SK-N-SH (cell line): ENCODE results near the gene INPP5E. TPM values are rescaled to one million over a fixed set of nuclear protein-coding genes. Genes with fewer than 3 reads are reported as not detected.

ENCODE experiments used
- CTCF ChIA-PET: fragments of 300-600, 350-600 bp; formaldehyde crosslinking; extraction: SDS; loops from one replicate; lab custom pipeline; 2021; lab: Yijun Ruan, JAX
- POLR2A ChIA-PET: fragments of 350-600 bp; sonication (Branson Sonifier 250); formaldehyde crosslinking; extraction: SDS; loops from one replicate; lab custom pipeline; 2020; ENCODE audit warnings: antibody characterized with exemption, inconsistent platforms; lab: Yijun Ruan, JAX
- DNase-seq: peaks from one replicate; pipeline ENCODE4 v3.0.0; 2012
- H2AFZ ChIP-seq: fragments of 200-600 bp; sonication (generic); 2 replicates; pipeline ENCODE4 v1.8.1; 2016; ENCODE audit warnings: antibody characterized with exemption, mild to moderate bottlenecking, low read depth
- H3F3A ChIP-seq: fragments of 200-600 bp; sonication (generic); replicated peaks from 2 replicates; pipeline ENCODE3; 2016; ENCODE audit warnings: antibody characterized with exemption, mild to moderate bottlenecking; ENCODE audit not compliant: insufficient read depth
- H3K27ac ChIP-seq, 2 experiments: fragments of 200-500 bp in 1 of 2; fragments of 200-600 bp in 1 of 2; sonication (Bioruptor generic) in 1 of 2; sonication (generic), shearing (Covaris generic) in 1 of 2; 2 replicates each; pipeline versions ENCODE4 v1.5.1 to v1.6.1; 2014 to 2016; ENCODE audit warnings: low read depth in 2 of 2, inconsistent platforms in 1 of 2, low read length in 1 of 2, mild to moderate bottlenecking in 1 of 2, mixed read lengths in 1 of 2
- H3K27me3 ChIP-seq: fragments of 200-600 bp; sonication (generic), shearing (Covaris generic); 2 replicates; pipeline ENCODE4 v1.6.1; 2016; ENCODE audit warnings: mixed run types; ENCODE audit not compliant: insufficient read depth
- H3K36me3 ChIP-seq, 2 experiments: fragments of 200-500 bp in 1 of 2; fragments of 200-600 bp in 1 of 2; sonication (Bioruptor generic) in 1 of 2; sonication (generic) in 1 of 2; replicated peaks in 1 of 2; 2 replicates each; pipeline versions ENCODE3 to v1.5.1; 2014 to 2016; ENCODE audit warnings: low read length in 1 of 2, mild to moderate bottlenecking in 1 of 2; ENCODE audit not compliant: insufficient read depth in 2 of 2, control insufficient read depth in 1 of 2
- H3K4me1 ChIP-seq, 2 experiments: fragments of 200-500 bp in 1 of 2; fragments of 200-600 bp in 1 of 2; sonication (Bioruptor generic) in 1 of 2; sonication (generic), shearing (Covaris generic) in 1 of 2; 2 replicates each; pipeline versions ENCODE4 v1.5.1 to v1.6.1; 2014 to 2016; ENCODE audit warnings: low read depth in 1 of 2, low read length in 1 of 2, mixed run types in 1 of 2; ENCODE audit not compliant: insufficient read depth in 2 of 2, control insufficient read depth in 1 of 2
- H3K4me2 ChIP-seq: fragments of 200-600 bp; sonication (generic), shearing (Covaris generic); 2 replicates; pipeline ENCODE4 v1.6.1; 2017; ENCODE audit warnings: mixed run types
- H3K4me3 ChIP-seq, 2 experiments: fragments of 200-500 bp in 1 of 2; fragments of 200-600 bp in 1 of 2; sonication (Bioruptor generic) in 1 of 2; sonication (generic), shearing (Covaris generic) in 1 of 2; 2 replicates each; pipeline versions ENCODE4 v1.5.1 to v1.8.1; 2014 to 2016; ENCODE audit warnings: low read depth in 2 of 2, inconsistent platforms in 1 of 2, low read length in 1 of 2, mild to moderate bottlenecking in 1 of 2, mixed read lengths in 1 of 2, moderate library complexity in 1 of 2
- H3K79me2 ChIP-seq: fragments of 200-600 bp; sonication (generic); 2 replicates; pipeline ENCODE4 v1.8.1; 2017; ENCODE audit warnings: mild to moderate bottlenecking; ENCODE audit not compliant: insufficient read depth
- H3K9ac ChIP-seq: fragments of 200-600 bp; sonication (generic); 2 replicates; pipeline ENCODE4 v1.6.1; 2017; ENCODE audit warnings: mixed run types
- H3K9me2 ChIP-seq: fragments of 200-600 bp; sonication (generic); 2 replicates; pipeline ENCODE4 v1.6.1; 2017; ENCODE audit warnings: mixed run types
- H3K9me3 ChIP-seq: fragments of 200-600 bp; sonication (generic); 2 replicates; pipeline ENCODE4 v1.6.1; 2017; ENCODE audit warnings: mixed run types, mild to moderate bottlenecking, moderate library complexity
- H4K20me1 ChIP-seq: fragments of 200-600 bp; sonication (generic); 2 replicates; pipeline ENCODE4 v1.6.1; 2017; ENCODE audit warnings: mild to moderate bottlenecking, mixed run types; ENCODE audit not compliant: insufficient read depth
- CHD2 ChIP-seq: fragments of 150-350 bp; IDR thresholded peaks from 2 replicates; pipeline ENCODE4 v1.6.1; 2018; ENCODE audit warnings: low read length; ENCODE audit not compliant: partially characterized antibody
- EP300 ChIP-seq, 2 experiments: IDR thresholded peaks; 2 replicates each; pipeline versions ENCODE4 v1.4.0 to v1.6.1; 2012; ENCODE audit warnings: borderline replicate concordance in 1 of 2, low read depth in 1 of 2, low read length in 1 of 2
- EZH2phosphoT487 ChIP-seq: fragments of 200-600 bp; sonication (generic); IDR thresholded peaks from 2 replicates; pipeline ENCODE4 v1.6.1; 2017; ENCODE audit warnings: low read depth, mixed run types, mild to moderate bottlenecking, antibody characterized with exemption, moderate library complexity, borderline replicate concordance
- FOXM1 ChIP-seq: IDR thresholded peaks from 2 replicates; pipeline ENCODE4 v1.4.0; 2012; ENCODE audit warnings: low read depth, mild to moderate bottlenecking
- GATA2 ChIP-seq: sonication (generic); formaldehyde crosslinking; IDR thresholded peaks from 2 replicates; pipeline ENCODE4 v1.5.0; 2020; ENCODE audit warnings: mild to moderate bottlenecking, missing genetic modification reagents
- MXI1 ChIP-seq: IDR thresholded peaks from 2 replicates; pipeline ENCODE4 v1.6.1; 2012; ENCODE audit warnings: mild to moderate bottlenecking, low read depth, low read length, improper control_type of control experiment
- NFIC ChIP-seq: IDR thresholded peaks from 2 replicates; pipeline ENCODE4 v1.4.0; 2012; ENCODE audit warnings: borderline replicate concordance
- NRF1 ChIP-seq: IDR thresholded peaks from 2 replicates; pipeline ENCODE4 v1.6.1; 2012; ENCODE audit warnings: low read depth, mild to moderate bottlenecking, low read length
- RCOR1 ChIP-seq: fragments of 150-350 bp; IDR thresholded peaks from 2 replicates; pipeline ENCODE4 v1.6.1; 2017; ENCODE audit warnings: antibody characterized with exemption, low read length
- SIN3A ChIP-seq: IDR thresholded peaks from 2 replicates; pipeline ENCODE4 v1.6.1; 2012; ENCODE audit warnings: low read depth, mild to moderate bottlenecking, low read length, moderate library complexity, borderline replicate concordance
- SMC3 ChIP-seq: IDR thresholded peaks from 2 replicates; pipeline ENCODE4 v1.6.1; 2012; ENCODE audit warnings: low read depth, low read length, improper control_type of control experiment
- WGBS: methylation state at CpG from one replicate; pipeline ENCODE4 v1.1.6; 2017; ENCODE audit warnings: low lambda C conversion rate; 5-methylcytosine and 5-hydroxymethylcytosine counted together
- polyA plus RNA-seq, 3 experiments: library from polyadenylated mRNA; depleted of rRNA; stranded (reverse); fragments of >200 nt; gene quantifications; 2 replicates each; pipeline ENCODE4 v1.2.3, GENCODE V29; 2012
- TF ChIP-seq, protein P1 (sequence below): IDR thresholded peaks from 2 replicates; pipeline ENCODE4 v1.6.1; 2012; ENCODE audit warnings: mild to moderate bottlenecking, low read depth, low read length, moderate library complexity
- TF ChIP-seq, protein P2 (sequence below): IDR thresholded peaks from 2 replicates; pipeline ENCODE4 v1.4.0; 2012; ENCODE audit warnings: low read depth
- TF ChIP-seq, protein P3 (sequence below): fragments of 150-350 bp; IDR thresholded peaks from 2 replicates; pipeline ENCODE4 v1.6.1; 2016; ENCODE audit warnings: mild to moderate bottlenecking, low read depth, low read length
- TF ChIP-seq, protein P4 (sequence below): fragments of 150-350 bp; IDR thresholded peaks from 2 replicates; pipeline ENCODE4 v1.6.1; 2017; ENCODE audit warnings: antibody characterized with exemption, low read length, low read depth, borderline replicate concordance
- TF ChIP-seq, protein P5 (sequence below): fragments of 200-600 bp; sonication (generic); IDR thresholded peaks from 2 replicates; pipeline ENCODE4 v1.6.1; 2017; ENCODE audit warnings: antibody characterized with exemption, mild to moderate bottlenecking, moderate library complexity

The INPP5E gene
- polyA plus RNA-seq, 1 of the 3 experiments (the other 2 are of a cell fraction) = 12.8 TPM

DNA sequence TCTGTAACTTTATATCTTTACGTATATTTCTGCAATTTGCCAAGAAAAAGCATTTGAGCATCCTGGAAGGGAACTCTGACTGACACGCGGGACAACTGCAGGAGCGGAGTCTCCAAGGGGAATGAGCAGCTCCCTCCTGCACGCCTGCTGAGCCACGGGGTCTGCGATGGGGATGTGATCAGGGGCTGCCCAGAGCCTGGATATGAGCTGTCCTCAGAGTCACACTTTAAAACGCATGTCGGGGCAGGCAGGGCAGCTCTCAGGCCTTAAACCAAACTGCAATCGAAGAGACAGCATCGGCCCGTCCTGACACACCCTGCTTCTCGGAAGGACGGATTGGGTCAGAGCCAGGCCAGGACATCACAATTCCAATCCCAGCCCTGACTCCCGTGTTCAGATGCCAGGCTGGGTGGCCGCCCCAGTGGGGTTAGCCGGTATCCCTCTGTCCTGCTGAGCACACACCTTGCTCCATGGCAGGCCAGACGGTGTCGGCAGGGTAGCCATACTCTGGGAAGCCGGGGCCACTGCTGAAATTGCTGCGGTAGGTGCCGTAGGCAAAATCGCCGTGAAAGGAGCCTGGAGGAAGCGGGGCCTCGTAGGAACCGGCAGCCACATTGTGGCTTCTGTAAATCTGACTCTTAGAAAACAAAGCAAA lies 26.0 kb upstream of the INPP5E start (continued):
- TF ChIP-seq NRF1 = no peak

DNA sequence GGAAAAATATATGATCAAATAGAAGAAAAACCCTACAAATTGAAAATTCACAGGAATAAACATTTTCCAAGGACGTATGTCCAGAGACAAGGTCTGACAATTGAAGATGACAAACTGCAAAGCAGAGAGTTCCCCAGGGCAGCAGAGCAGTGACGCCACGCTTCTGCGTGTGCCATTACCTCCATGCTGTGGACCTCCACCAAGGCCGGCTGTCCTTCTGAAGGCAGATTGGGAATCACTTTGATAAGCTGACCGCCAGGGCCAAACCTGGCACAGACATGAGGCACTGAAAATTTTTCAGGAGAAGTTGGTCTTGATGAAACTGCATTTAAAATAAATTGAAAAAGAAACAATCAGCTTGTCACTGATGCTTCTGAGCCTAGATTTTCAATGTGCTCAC lies 24.6 kb upstream of the INPP5E start:
- CTCF ChIA-PET = no interaction called here
- Histone ChIP-seq H3K79me2 (peaks cover 51% of the 10 kb centered on the region), H4K20me1 (peaks cover 18% of the 10 kb centered on the region)

DNA sequence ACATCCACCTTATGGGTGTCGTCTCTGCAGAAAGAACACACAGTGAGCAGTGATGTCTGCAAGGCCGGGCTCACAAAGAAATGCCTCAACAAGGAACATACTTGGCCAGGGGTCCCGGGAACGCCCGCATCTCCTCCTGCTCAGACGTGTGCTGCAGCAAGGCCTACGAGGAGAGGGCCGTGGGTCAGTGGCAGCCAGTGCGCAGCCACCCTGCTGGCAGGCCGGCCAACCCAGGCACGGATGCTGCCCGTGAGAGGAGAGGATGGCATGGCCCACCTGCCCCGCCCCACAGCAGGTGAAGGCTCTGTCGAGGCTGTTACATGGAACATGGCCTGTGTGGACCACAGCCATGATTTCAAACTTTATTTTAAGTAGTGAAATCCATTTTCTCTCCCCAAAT lies 23.9 kb upstream of the INPP5E start:
- H3K4me1 ChIP-seq = no peaks in the 10 kb centered on the region
- H3K9ac ChIP-seq = no peak overlapping the region
- no peak overlapping the region for H2AFZ ChIP-seq
- no peaks in the 10 kb centered on the region for H3K9me3 ChIP-seq
- peaks cover 11% of the 10 kb centered on the region for H4K20me1 ChIP-seq
- DNase-seq = no peak
- peaks cover 44% of the 10 kb centered on the region for H3K79me2 ChIP-seq
- H3K9me2 ChIP-seq = no peaks in the 10 kb centered on the region
- no peak overlapping the region for H3K4me2 ChIP-seq
- H3K36me3 ChIP-seq = peaks cover 56 to 84% of the 10 kb centered on the region in 2 experiments
- H3F3A ChIP-seq = no peaks in the 10 kb centered on the region
- 98% methylated on average over 7 of the region's 14 CpGs for WGBS
- H3K4me3 ChIP-seq = no peak overlapping the region
- H3K27me3 ChIP-seq = no peaks in the 10 kb centered on the region
- no peak overlapping the region for H3K27ac ChIP-seq
- POLR2A ChIA-PET = no interaction called here
- CTCF ChIA-PET = no interaction called here
- no peak for TF ChIP-seq GATA2 (CRISPR knock-in tag)
- TF ChIP-seq SIN3A = no peak
- TF ChIP-seq, protein P1, sequence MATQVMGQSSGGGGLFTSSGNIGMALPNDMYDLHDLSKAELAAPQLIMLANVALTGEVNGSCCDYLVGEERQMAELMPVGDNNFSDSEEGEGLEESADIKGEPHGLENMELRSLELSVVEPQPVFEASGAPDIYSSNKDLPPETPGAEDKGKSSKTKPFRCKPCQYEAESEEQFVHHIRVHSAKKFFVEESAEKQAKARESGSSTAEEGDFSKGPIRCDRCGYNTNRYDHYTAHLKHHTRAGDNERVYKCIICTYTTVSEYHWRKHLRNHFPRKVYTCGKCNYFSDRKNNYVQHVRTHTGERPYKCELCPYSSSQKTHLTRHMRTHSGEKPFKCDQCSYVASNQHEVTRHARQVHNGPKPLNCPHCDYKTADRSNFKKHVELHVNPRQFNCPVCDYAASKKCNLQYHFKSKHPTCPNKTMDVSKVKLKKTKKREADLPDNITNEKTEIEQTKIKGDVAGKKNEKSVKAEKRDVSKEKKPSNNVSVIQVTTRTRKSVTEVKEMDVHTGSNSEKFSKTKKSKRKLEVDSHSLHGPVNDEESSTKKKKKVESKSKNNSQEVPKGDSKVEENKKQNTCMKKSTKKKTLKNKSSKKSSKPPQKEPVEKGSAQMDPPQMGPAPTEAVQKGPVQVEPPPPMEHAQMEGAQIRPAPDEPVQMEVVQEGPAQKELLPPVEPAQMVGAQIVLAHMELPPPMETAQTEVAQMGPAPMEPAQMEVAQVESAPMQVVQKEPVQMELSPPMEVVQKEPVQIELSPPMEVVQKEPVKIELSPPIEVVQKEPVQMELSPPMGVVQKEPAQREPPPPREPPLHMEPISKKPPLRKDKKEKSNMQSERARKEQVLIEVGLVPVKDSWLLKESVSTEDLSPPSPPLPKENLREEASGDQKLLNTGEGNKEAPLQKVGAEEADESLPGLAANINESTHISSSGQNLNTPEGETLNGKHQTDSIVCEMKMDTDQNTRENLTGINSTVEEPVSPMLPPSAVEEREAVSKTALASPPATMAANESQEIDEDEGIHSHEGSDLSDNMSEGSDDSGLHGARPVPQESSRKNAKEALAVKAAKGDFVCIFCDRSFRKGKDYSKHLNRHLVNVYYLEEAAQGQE = no peak
- no peak for TF ChIP-seq SMC3
- TF ChIP-seq, protein P2, sequence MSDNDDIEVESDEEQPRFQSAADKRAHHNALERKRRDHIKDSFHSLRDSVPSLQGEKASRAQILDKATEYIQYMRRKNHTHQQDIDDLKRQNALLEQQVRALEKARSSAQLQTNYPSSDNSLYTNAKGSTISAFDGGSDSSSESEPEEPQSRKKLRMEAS = no peak
- no peak for TF ChIP-seq MXI1
- TF ChIP-seq EP300 (IDR thresholded peaks at IDR 0.05; ENCODE audit: borderline replicate concordance in 1 of 2, low read depth in 1 of 2, low read length in 1 of 2) = no peak
- no peak for TF ChIP-seq EZH2phosphoT487
- TF ChIP-seq RCOR1 = no peak
- TF ChIP-seq, protein P3, sequence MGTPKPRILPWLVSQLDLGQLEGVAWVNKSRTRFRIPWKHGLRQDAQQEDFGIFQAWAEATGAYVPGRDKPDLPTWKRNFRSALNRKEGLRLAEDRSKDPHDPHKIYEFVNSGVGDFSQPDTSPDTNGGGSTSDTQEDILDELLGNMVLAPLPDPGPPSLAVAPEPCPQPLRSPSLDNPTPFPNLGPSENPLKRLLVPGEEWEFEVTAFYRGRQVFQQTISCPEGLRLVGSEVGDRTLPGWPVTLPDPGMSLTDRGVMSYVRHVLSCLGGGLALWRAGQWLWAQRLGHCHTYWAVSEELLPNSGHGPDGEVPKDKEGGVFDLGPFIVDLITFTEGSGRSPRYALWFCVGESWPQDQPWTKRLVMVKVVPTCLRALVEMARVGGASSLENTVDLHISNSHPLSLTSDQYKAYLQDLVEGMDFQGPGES = no peak
- TF ChIP-seq, protein P4, sequence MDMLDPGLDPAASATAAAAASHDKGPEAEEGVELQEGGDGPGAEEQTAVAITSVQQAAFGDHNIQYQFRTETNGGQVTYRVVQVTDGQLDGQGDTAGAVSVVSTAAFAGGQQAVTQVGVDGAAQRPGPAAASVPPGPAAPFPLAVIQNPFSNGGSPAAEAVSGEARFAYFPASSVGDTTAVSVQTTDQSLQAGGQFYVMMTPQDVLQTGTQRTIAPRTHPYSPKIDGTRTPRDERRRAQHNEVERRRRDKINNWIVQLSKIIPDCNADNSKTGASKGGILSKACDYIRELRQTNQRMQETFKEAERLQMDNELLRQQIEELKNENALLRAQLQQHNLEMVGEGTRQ = no peak
- TF ChIP-seq CHD2 = no peak
- TF ChIP-seq, protein P5, sequence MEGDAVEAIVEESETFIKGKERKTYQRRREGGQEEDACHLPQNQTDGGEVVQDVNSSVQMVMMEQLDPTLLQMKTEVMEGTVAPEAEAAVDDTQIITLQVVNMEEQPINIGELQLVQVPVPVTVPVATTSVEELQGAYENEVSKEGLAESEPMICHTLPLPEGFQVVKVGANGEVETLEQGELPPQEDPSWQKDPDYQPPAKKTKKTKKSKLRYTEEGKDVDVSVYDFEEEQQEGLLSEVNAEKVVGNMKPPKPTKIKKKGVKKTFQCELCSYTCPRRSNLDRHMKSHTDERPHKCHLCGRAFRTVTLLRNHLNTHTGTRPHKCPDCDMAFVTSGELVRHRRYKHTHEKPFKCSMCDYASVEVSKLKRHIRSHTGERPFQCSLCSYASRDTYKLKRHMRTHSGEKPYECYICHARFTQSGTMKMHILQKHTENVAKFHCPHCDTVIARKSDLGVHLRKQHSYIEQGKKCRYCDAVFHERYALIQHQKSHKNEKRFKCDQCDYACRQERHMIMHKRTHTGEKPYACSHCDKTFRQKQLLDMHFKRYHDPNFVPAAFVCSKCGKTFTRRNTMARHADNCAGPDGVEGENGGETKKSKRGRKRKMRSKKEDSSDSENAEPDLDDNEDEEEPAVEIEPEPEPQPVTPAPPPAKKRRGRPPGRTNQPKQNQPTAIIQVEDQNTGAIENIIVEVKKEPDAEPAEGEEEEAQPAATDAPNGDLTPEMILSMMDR = no peak
- no peak for TF ChIP-seq FOXM1

More for the DNA sequence above, 24.6 kb upstream of the INPP5E start:
- no peak overlapping the region for H2AFZ ChIP-seq
- H3K4me2 ChIP-seq = no peak overlapping the region
- H3K27ac ChIP-seq = no peak overlapping the region
- no peaks in the 10 kb centered on the region for H3K27me3 ChIP-seq
- no peaks in the 10 kb centered on the region for H3K4me1 ChIP-seq
- H3K9ac ChIP-seq = no peak overlapping the region
- H3K9me2 ChIP-seq = no peaks in the 10 kb centered on the region
- H3F3A ChIP-seq = no peaks in the 10 kb centered on the region
- no peaks in the 10 kb centered on the region for H3K9me3 ChIP-seq
- H3K4me3 ChIP-seq = no peak overlapping the region
- H3K36me3 ChIP-seq = peaks cover 53 to 83% of the 10 kb centered on the region in 2 experiments
- POLR2A ChIA-PET = no interaction called here
- 91% methylated on average over 6 of the region's 6 CpGs for WGBS
- DNase-seq = no peak
- no peak for TF ChIP-seq NFIC
